ENCODE measurements around the gene TRPC3. TPM values are rescaled to one million over a fixed set of nuclear protein-coding genes. Genes with fewer than 3 reads are reported as not detected.

TRPC3 gene
- total and polyA plus RNA-seq, 8 donors: 0.76 to 8.1 (median 6.0) TPM

DNA sequence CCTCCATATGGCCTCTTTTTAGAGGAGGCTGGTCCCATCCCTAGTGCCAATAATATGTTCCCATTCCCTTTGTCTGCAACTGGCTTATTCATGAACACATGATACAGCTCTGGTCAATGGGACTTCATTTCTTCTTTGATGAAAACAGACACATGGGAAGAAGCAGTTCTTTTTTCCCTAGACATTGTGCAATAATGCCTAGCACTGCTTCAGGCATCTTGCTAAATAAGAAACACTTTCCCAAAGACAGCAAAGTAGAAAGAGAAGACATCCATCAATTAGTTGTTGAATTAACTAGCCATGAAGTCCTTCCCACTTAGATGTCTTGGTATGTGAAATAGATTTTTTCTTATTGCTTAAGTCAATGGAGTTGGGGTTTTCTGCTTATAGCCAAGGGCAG is 40.1 kb upstream of the TRPC3 start:
- no peak for ATAC-seq
- DNase-seq: no peak
- Histone ChIP-seq H3K4me3 (no peak overlapping the region), H3K4me1 (no peaks in the 10 kb centered on the region), H3K9me3 (no peaks in the 10 kb centered on the region), H3K36me3 (no peaks in the 10 kb centered on the region), H3K27ac (no peak overlapping the region), H3K27me3 (no peaks in the 10 kb centered on the region)
- TF ChIP-seq, protein P1, sequence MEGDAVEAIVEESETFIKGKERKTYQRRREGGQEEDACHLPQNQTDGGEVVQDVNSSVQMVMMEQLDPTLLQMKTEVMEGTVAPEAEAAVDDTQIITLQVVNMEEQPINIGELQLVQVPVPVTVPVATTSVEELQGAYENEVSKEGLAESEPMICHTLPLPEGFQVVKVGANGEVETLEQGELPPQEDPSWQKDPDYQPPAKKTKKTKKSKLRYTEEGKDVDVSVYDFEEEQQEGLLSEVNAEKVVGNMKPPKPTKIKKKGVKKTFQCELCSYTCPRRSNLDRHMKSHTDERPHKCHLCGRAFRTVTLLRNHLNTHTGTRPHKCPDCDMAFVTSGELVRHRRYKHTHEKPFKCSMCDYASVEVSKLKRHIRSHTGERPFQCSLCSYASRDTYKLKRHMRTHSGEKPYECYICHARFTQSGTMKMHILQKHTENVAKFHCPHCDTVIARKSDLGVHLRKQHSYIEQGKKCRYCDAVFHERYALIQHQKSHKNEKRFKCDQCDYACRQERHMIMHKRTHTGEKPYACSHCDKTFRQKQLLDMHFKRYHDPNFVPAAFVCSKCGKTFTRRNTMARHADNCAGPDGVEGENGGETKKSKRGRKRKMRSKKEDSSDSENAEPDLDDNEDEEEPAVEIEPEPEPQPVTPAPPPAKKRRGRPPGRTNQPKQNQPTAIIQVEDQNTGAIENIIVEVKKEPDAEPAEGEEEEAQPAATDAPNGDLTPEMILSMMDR (IDR thresholded peaks at IDR 0.05): no peak
- intact Hi-C loops (cut with DNase I): no loop called here

DNA sequence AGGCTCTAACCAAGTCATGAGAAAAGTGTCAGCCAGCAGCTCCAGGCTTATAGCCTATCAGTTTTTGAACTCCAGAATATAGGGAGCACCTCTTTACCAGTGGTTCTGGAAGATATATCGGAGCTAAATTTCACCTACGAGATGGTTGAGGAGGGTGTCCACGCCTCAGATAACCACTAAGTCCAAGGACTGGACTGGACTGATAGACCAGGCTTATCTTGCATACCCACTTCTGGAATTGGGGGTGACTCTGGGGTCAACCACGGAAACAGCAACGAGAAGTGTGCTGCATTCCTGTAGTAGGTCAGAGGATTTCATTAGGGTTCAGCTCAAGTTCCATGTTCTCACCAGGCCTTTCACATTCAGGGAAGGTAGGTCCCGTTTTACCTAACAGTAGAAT is 38.6 kb upstream of the TRPC3 start:
- TF ChIP-seq, protein P1 (IDR thresholded peaks at IDR 0.05): no peak
- H3K9me3 ChIP-seq: no peaks in the 10 kb centered on the region
- no peak for DNase-seq
- no peaks in the 10 kb centered on the region for H3K36me3 ChIP-seq
- H3K27me3 ChIP-seq: no peaks in the 10 kb centered on the region
- H3K4me1 ChIP-seq: no peaks in the 10 kb centered on the region
- ATAC-seq: no peak
- no peak overlapping the region for H3K27ac ChIP-seq
- intact Hi-C loops (cut with DNase I): no loop called here
- H3K4me3 ChIP-seq: no peak overlapping the region

DNA sequence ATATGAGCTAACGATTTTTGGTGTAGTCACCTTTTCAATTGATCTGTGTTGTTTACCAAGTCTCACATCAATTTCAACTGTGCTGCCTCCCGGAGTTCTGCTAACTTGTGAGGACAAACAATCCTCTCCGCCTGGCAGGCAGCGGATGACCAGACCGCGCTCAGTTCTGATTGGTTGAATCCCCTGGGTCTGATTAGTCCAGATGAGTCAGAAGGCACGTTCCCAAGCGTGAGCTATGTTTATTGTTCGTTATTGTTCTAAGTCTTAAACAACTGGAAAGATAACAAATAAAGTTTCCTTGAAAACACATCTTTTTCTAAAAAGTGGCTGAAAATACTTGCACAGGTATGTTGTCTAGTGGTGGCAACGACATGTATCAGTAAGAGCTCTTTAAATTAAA is 37.9 kb upstream of the TRPC3 start:
- Histone ChIP-seq H3K4me1 (no peaks in the 10 kb centered on the region), H3K27me3 (no peaks in the 10 kb centered on the region), H3K27ac (no peak overlapping the region), H3K9me3 (no peaks in the 10 kb centered on the region), H3K4me3 (no peak overlapping the region), H3K36me3 (no peaks in the 10 kb centered on the region)
- intact Hi-C loops (cut with DNase I): no loop called here
- no peak for DNase-seq
- TF ChIP-seq, protein P1 (IDR thresholded peaks at IDR 0.05): no peak
- ATAC-seq: no peak

DNA sequence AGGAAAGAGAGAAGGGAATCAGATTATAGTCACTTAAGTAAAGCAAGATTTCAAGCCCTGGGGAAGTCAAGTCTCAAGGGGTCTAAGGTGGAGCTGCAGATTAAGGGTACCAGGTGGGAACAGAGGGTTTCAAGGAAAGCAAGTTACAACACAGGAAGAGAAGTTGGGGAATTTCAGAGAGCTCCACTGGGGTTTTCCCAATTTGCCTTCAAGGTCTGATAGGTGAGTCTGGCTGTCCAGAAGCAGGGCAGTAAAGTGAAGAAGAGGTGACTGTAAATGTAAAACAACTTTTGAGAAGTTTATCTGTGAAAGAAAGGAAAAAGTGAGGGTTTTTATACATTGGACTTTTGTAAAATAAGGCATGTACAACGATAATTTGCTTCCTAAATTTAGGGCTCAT is 37.1 kb upstream of the TRPC3 start:
- H3K27me3 ChIP-seq: no peaks in the 10 kb centered on the region
- no peak overlapping the region for H3K4me3 ChIP-seq
- no peaks in the 10 kb centered on the region for H3K9me3 ChIP-seq
- H3K27ac ChIP-seq: no peak overlapping the region
- H3K4me1 ChIP-seq: no peaks in the 10 kb centered on the region
- intact Hi-C loops (cut with DNase I): no loop called here
- DNase-seq: no peak
- H3K36me3 ChIP-seq: no peaks in the 10 kb centered on the region
- TF ChIP-seq, protein P1 (IDR thresholded peaks at IDR 0.05): no peak
- ATAC-seq: no peak

DNA sequence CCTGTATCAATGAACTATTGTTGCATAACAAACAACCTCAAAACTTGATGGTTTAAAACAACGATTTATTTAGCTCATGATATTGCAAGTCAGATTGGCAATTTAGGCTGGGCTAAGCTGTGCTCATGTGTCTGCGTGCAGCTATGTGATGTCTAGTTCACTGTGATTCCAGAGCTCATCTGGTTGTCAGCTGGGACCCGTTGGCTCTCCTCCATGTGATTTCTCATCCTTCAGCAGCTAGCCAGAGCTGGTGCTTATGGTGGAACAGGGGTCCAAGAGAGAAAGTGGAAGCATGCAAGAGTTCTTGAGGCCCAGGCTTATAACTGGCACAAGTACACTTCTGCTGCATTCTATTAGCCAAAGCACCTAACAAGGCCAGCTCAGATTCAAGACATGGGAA is 28.8 kb upstream of the TRPC3 start:
- Histone ChIP-seq H3K4me1 (no peaks in the 10 kb centered on the region), H3K4me3 (no peak overlapping the region), H3K27ac (no peak overlapping the region), H3K36me3 (no peaks in the 10 kb centered on the region), H3K27me3 (no peaks in the 10 kb centered on the region), H3K9me3 (no peaks in the 10 kb centered on the region)
- TF ChIP-seq, protein P1 (IDR thresholded peaks at IDR 0.05): no peak
- intact Hi-C loops (cut with DNase I): no loop called here
- no peak for ATAC-seq
- DNase-seq: no peak

Data from left lung (tissue), 10 donors.